ENCODE data around the gene KCNE5.
"Not testable (repeated sequence)": the region's sequence is repeated elsewhere in the genome, so short reads cannot be mapped to it uniquely, and the experiment has no call there.

DNA sequence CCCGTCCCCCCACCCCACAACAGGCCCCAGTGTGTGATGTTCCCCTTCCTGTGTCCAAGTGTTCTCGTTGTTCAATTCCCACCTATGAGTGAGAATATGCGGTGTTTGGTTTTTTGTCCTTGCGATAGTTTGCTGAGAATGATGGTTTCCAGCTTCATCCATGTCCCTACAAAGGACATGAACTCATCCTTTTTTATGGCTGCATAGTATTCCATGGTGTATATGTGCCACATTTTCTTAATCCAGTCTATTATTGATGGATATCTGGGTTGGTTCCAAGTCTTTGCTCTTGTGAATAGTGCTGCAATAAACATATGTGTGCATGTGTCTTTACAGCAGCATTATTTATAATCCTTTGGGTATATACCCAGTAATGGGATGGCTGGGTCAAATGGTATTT, 32.4 kb upstream of the KCNE5 start:
- not testable (repeated sequence) for TF ChIP-seq ZNF274 (IDR thresholded peaks at IDR 0.05; ENCODE audit: low read depth, low read length); YY1 (IDR thresholded peaks at IDR 0.05; ENCODE audit: insufficient read depth, insufficient read length)

All from NT2/D1 (cell line).